Measurements from ENCODE around the gene MEGF11.
"Not testable (repeated sequence)": the region's sequence is repeated elsewhere in the genome, so short reads cannot be mapped to it uniquely, and the experiment has no call there.

MEGF11 gene

DNA sequence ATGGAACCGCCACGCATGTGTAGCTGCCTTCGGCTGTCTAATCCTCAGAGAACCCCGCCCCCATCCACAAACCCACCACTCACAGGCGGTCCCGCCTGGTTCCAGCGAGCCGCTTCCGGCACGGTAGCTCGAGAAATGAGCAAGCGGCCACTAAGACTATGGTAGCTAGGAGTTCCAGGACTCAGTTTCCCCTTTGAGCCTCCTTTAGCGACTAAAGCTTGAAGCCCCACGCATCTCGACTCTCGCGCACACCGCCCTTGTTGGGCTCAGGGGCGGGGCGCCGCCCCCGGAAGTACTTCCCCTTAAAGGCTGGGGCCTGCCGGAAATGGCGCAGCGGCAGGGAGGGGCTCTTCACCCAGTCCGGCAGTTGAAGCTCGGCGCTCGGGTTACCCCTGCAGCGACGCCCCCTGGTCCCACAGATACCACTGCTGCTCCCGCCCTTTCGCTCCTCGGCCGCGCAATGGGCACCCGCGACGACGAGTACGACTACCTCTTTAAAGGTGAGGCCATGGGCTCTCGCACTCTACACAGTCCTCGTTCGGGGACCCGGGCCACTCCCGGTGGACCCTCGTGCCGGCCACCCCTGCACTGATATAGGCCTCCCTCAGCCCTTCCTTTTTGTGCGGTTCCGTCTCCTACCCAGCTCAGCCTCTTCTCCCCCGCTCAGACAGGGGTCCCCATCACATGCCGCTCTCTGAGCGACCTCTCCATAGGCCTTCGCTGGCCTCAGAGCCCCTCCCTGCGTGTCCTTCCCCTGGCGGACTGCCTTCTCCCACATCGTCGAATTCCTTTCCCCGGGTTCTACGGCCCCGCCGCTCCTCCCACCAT, 384.2 kb downstream of the MEGF11 start, which contains the start of gene RAB11A:
RAB11A (plus strand) TSS at position 366 of the 828 bp plus-strand sequence; CDS start at position 461, 95 bp downstream.
- CTCF ChIA-PET: interaction anchor here (0.7 to 6.5 kb wide), 22 partner anchors 8 to 583 kb away, joined by 3 to 51 read pairs (median 4); partner anchors contain the start of genes INTS14 and PARP16
- peak; percentile 47 for TF ChIP-seq CTCF (IDR thresholded peaks at IDR 0.05; ENCODE audit: control extremely low read depth, extremely low read depth, low read depth, missing control alignments)
- POLR2A ChIA-PET: interaction anchor here (0.5 to 1.5 kb wide), 5 partner anchors 52 to 847 kb away, joined by 3 to 8 read pairs (median 4); partner anchors contain the start of gene INTS14
- DNase-seq (ENCODE audit: extremely low spot score): peak; percentile 96

DNA sequence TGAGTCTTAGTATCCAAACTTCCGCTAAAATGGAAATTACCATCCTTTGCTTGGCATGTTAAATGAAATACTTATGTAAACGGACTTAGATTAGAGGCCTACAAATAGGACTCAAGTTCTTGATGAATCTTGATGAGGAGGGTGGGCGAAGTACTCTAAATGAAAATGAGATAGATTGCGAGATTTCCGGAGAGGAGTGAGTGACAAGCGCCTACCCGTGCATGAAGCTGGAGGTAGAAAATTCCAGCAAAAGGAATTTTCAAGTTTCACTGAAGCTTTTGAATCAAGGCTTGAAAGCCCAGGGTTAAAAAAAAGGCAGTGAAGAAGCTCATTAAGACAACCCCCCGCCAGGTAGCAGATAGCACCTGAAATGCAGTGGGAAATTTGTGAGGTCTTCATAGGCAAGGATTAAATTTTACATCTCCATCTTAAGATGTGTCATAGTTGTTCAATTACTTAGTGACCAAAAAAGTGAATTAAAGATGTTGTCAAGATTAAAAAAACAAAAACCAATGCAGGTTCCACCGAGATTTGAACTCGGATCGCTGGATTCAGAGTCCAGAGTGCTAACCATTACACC, 384.9 kb downstream of the MEGF11 start:
- no peak for DNase-seq (ENCODE audit: extremely low spot score)
- CTCF ChIA-PET: interaction anchor here (0.7 to 6.5 kb wide), 19 partner anchors 9 to 582 kb away, joined by 3 to 51 read pairs (median 4); partner anchors contain the start of genes INTS14 and PARP16
- TF ChIP-seq CTCF (IDR thresholded peaks at IDR 0.05; ENCODE audit: control extremely low read depth, extremely low read depth, low read depth, missing control alignments): no peak
- POLR2A ChIA-PET: interaction anchor here (0.5 to 1.0 kb wide), 2 partner anchors 258 to 846 kb away, joined by 4 to 7 read pairs; partner anchors contain the start of gene INTS14

DNA sequence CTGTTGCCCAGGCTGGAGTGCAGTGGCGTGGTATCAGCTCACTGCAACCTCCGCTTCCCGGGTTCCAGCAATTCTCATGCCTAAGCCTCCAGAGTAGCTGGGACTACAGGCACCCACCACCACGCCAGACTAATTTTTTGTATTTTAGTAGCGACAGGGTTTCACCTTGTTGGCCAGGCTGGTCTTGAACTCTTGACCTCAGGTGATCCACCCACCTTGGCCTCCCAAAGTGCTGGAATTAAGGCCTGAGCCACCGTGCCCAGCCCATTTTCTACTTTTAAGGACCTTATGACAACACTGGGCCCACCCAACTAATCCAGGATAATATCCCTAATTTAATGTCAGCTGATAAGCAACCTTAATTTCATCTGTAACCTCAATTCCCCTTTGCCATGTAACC, 385.6 kb downstream of the MEGF11 start:
- POLR2A ChIA-PET; DNase-seq (ENCODE audit: extremely low spot score): not testable (repeated sequence)
- CTCF ChIA-PET: interaction anchor here (1.6 to 6.5 kb wide), 5 partner anchors 11 to 33 kb away, joined by 3 to 51 read pairs (median 14); no protein-coding TSS in a partner anchor

GRCh38 chr15:65867244-65867643, 386.3 kb downstream of the MEGF11 start:
- no peak for DNase-seq (ENCODE audit: extremely low spot score)
- TF ChIP-seq CTCF (IDR thresholded peaks at IDR 0.05; ENCODE audit: control extremely low read depth, extremely low read depth, low read depth, missing control alignments): no peak
- ChIA-PET POLR2A (no interaction called here), CTCF (interaction anchor here (1.1 to 6.5 kb wide), 4 partner anchors 10 to 98 kb away, joined by 3 to 51 read pairs (median 19); no protein-coding TSS in a partner anchor)

DNA sequence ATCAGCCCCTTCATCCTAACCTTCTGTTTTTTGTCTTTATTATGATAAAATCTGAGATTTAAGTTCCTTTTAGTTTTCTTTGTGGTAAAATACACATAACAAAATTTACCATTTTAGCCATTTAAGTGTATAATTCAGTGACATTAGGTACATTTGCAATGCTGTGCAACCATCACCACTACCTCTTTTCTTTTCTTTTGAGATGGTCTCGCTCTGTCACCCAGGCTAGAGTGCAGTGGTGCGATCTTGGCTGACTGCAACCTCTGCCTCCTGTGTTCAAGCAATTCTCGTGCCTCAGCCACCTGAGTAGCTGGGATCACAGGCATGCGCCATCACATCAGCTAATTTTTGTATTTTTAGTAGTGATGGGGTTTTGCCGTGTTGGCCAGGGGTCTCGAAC, 390.4 kb downstream of the MEGF11 start:
- no peak for TF ChIP-seq CTCF (IDR thresholded peaks at IDR 0.05; ENCODE audit: control extremely low read depth, extremely low read depth, low read depth, missing control alignments)
- ChIA-PET CTCF (interaction anchor here (0.5 to 3.2 kb wide), 22 partner anchors 9 to 428 kb away, joined by 3 to 19 read pairs (median 4); no protein-coding TSS in a partner anchor), POLR2A (no interaction called here)
- DNase-seq (ENCODE audit: extremely low spot score): no peak

DNA sequence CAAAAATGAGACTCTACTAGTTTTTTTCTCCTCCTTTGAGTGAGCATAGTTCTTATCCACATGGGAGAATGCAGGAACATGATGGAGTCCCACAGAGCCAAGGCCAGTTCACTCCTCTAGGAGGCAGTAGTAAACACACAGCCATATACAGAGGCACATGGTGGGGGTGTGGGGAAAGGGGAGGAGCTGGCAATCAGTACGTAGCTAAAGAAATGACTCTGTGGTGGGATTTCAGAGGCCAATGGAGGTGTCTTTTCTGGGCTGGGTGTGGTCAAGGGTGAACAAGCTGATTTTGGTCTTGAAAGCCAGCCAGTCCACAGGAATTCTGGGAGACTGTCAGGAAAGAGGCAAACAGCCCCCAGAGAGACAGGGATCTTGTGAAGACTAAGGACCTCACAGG, 390.9 kb downstream of the MEGF11 start:
- ChIA-PET POLR2A (no interaction called here), CTCF (interaction anchor here (0.5 to 3.2 kb wide), 22 partner anchors 8 to 428 kb away, joined by 3 to 19 read pairs (median 4); no protein-coding TSS in a partner anchor)
- DNase-seq (ENCODE audit: extremely low spot score): peak; percentile 65
- TF ChIP-seq CTCF (IDR thresholded peaks at IDR 0.05; ENCODE audit: control extremely low read depth, extremely low read depth, low read depth, missing control alignments): peak; percentile 45
